Measurements from ENCODE around the gene NOL9.
A peak's percentile ranks its signal among the peaks of the same experiment; 100 is the strongest.

The NOL9 gene

GRCh38 chr1:6486433-6487011 is 67.8 kb downstream of the NOL9 start:
- DNase-seq, result peak; percentile 86

DNA sequence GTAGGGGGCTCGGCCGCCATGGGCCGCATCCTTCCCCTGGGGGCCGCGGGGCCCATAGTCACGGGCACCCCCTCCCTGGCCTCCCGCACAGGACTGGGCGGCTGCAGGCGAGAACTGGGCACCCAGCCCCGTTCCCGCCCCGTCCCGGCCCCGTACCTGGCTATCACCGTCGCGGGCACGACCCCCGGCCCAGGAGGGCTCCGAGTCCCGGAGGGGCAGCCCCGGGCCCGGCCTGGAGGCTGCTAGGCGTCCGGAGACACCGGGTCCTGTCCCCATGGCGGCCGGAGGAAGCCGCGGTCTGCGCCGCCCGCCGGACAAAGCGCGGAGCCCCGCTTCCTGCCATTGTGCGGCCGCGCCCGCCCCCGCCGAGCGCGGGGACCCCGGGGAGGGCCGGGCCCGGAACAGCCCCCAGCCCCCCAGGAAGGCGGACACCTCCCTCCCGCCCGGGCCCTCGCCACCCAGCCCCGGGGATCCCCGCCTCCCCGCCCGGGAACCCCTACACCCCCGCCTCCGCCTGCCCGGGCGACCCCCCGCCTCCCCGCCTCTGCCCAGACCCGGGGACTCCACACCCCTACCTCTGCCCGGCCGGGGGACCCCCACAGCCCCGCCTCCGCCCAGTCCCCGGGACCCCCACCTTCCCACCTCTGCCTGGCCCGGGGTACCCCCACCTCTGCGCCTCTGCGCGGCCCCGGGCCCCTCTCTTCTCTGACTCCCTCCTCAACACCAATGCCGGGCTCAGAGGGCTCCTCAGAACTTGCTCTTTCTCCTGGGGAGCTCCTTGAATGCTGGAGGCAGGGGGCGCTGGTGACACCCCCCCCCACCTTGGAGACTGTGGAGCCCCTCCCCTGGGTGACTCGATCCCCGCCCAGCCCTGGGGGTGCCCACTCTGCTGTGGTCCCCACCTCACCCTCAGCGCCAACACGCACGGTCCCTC is 68.9 kb downstream of the NOL9 start:
- no peak for DNase-seq

GRCh38 chr1:6484826-6485167 is 69.5 kb downstream of the NOL9 start:
- DNase-seq, result no peak

DNA sequence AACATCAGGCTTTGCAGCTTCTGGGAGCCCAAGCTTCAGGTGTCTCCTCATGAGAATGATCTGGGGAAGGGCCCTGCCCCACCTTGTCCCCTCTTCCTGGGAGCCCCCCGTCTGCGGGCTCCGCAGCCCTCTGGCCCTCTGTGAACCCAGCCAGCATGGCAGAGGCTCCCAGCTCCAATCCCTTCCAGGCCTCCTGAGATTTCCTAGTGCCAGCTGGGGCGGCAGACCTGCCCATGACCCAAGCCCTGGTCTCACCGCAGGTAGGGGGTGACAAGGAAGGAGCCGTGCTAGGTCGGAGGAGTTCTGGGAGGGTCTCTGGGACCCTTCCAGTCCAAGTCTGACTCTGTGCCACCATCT is 70.6 kb downstream of the NOL9 start:
- DNase-seq, result no peak

DNA sequence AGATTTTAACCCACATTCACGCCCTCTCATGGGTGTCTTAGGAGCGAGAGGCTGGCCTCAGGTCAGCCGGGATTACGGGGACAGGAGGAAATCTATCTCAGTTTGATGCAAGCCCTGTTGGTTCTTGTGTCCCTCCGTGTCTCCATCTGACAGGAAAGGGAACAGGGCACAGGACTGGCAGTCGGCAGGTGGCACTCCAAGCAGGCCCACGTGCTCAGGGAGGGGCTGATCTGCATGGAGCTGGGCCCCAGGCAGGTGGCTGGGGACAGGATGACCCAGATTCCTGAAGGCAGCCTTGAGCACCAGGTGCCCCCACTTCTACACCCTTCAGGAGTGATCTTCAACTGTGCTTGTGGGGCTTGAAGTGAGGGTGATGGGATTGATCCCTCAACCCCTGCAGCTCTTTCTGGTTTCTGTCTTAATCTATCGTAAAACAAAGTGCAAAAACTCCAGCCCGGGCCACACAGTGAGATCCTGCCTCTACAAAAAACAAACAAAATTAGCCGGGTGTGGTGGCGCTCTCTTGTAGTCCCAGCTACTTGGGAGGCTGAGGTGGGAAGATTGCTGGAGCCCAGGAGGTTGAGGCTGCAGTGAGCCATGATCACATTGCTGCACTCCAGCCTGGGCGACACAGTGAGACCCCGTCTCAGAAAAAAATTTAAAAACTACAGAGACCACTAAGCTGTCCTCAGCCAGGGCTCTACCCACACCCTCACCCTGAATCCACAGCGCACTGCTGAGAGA is 71.1 kb downstream of the NOL9 start:
- DNase-seq, result no peak

DNA sequence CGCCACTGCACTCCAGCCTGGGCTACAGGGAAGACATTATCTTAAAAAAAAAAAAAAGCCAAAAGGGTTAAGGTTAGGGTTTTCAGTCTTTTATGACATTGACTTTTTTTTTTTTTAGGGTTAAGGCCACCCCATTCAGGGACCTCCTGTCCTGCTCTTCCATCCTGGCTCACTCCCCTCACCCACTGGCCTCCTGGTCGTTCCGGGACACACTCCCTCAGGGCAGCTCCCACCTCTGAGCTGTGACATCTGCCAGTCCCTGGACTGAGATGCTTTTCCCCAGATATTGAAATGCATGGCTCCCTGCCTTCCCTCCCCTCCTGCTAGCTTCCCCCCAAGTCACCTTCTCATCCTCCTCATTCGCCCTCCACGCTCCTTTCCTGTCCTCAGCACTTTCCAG is 72.5 kb downstream of the NOL9 start:
- DNase-seq, result no peak

DNA sequence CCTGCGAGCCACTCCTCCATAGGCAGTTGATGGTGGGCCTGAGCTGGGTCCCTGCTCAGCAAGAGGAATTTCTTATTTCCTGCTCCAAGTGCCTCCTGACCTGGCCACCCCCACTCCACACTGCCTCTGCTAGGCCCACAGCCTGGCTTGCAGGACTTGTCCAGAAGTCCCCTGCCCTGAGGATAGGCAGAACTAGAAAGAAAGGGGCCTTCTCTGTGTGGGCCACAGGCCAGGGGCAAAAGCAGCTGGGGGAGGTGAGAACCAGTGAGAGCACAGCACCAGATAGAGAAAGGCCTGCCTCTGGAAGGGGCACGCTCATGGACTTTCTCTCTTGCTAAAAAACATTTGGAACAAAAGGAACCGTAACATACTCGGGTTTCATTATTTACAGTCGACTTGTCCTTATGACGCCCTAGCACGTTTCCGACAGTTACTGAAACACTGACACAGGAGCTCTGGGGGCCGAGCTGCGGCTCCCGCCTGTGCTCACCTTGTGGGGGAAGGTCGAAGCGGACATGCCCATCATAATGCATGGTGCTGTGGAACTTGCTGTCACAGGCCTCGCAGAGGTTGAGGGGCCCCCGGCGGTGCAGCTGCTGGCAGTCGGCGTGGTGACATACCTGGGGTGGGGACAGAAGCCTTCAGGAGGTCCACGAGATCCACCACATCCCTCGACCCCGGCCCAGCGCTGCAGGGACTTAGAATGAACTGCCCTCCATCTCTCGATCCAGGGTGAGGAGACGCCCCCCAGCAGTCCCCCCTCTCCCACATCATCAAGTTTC is 77.1 kb downstream of the NOL9 start:
- DNase-seq, result no peak

- DNase-seq, result no peak
Observed at GRCh38 chr1:6476483-6476882, 77.8 kb downstream of the NOL9 start.

DNA sequence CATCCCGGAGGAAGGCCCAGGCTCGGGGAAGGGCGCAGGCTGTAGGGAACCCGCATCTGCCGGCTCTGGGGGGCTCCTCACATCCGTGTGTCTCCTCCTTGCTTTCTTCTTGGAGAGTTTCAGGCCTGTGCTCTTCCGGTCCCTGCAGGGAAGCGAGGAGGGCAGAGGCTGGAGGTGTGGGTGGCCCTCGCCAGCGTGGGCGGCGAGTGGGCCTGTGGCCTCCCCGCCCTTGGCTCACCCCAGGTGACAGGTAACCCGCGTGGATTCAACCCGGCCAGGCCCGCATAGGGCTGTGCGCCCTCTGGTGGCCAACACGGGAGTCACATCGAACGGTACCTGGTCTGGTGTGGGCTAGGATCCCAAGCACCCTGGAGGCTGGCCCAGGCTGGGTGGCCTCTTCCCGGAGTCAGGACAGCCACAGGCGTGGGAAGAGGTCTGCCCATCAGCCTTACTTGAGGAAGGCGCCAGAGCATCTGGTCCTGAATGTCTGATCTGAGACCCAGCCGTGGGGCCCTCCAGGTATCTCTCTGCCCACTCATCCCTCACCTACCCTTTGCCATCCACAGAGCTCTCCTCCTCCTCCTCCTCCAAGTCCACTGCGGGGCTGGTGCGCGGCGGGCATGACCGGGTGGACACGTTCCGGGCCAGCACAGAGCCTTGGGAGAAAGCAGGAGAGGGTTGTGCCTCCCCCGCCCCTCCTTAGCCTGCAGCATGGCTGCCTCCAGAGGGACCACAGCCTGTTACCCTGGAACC is 78.8 kb downstream of the NOL9 start:
- DNase-seq, result peak; percentile 78

DNA sequence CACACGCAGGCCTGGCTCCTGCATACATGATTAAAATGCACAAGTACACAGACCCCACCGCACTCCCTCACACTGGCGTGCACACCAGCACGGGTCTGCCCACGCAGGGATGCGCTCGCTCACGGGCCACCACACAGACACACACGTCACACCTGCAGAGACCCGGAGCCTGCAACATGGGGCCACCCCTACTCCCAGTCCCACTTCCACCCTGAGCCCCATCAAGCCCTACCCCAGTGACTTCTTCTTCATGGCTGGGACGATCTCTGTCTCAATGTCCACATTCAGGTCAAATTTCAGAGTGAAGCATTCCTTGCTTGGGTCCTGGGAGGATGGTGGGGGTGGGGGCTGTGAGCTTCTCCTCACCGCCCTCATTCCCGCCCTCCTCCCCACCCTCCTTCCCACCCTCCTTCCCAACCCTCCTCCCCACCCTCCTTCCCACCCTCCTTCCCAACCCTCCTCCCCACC is 79.5 kb downstream of the NOL9 start:
- no peak for DNase-seq

DNA sequence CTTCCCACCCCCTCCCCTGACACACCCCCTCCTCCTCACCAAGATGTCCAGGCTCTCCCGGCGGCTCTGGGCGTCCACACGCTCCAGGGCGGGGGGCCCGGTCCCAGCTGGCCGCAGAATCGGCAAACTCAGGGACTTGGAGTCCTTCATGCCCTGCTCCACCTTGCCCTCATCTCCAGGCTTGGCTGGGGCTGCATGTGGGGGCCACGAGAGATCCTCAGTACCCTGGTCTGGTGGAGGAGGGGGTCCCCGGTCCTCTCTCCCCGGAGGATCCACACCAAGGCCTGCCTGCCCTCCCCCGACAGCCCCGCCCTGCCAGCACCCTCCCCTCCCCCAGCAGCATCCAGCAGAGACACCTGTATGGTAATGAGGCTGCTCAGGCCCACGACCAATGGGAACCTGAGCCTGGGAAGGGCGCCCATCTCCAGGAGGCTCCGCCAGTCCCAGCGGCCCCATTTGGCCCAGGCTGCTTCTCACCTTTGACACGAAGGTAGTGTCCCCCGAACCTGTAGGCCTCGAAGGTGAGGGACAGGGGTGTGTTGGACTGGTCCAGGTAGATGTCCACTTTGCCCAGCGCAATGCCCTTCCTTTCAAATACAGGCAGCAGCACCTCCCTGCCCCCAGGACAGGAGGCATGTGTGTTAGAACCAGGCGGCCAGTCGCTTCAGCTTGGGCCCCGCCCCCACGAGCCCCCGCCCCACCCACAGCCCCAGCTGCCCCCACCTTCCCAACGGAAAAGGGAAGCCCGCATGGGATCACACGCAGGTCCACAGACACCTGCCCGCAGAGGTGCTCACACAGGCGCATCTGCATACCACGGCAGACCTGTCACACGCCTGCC is 80.1 kb downstream of the NOL9 start:
- no peak for DNase-seq

DNA sequence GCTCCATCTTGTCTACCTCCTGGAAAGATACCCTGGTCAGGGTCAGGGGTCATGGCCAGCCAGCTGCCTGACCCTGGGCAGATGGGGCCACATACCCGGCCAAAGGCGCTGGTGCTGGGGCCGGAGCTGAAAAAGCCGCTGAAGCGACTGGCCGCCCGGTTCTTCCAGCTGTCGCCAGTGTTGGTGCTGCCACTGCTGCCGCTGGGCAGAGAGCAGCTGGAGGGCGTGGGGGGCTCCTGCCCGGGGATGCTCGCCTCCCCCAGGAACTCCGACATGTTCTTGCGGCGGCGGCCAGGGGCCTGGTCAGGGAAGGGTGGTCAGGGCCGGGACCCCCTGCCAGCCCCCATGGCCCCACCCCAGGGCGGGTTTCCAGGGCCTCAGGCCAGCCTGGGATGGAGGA is 81.2 kb downstream of the NOL9 start:
- no peak for DNase-seq

- DNase-seq, result no peak
Observed at GRCh38 chr1:6472391-6472790, 81.9 kb downstream of the NOL9 start.

GRCh38 chr1:6471970-6472368 is 82.3 kb downstream of the NOL9 start:
- DNase-seq, result no peak
